H1 (cell line): Measurements from ENCODE around the gene SOBP.

Experiments used
- GTF2F1 ChIP-seq: IDR thresholded peaks from 2 replicates; pipeline ENCODE4 v1.6.1; 2012; ENCODE audit warnings: low read depth, low read length, improper control_type of control experiment, borderline replicate concordance
- JUND ChIP-seq: IDR thresholded peaks from 2 replicates; pipeline ENCODE4 v1.6.1; 2011; ENCODE audit warnings: mild to moderate bottlenecking, improper control_type of control experiment, low read length
- POLR2A ChIP-seq, 2 experiments: IDR thresholded peaks; 1 replicate in 1 of 2; 2 replicates in 1 of 2; pipeline ENCODE4 v1.6.1; 2011; ENCODE audit warnings: low read depth in 2 of 2, low read length in 2 of 2, mild to moderate bottlenecking in 2 of 2; ENCODE audit errors: control extremely low read depth in 1 of 2
- POLR2AphosphoS5 ChIP-seq: IDR thresholded peaks from 2 replicates; pipeline ENCODE4 v1.6.1; 2011; ENCODE audit warnings: low read depth, low read length
- SP1 ChIP-seq: IDR thresholded peaks from 2 replicates; pipeline ENCODE4 v1.6.1; 2011; ENCODE audit warnings: low read depth, low read length
- YY1 ChIP-seq: IDR thresholded peaks from 2 replicates; pipeline ENCODE4 v1.6.1; 2011; ENCODE audit warnings: low read depth, mild to moderate bottlenecking, low read length
- TF ChIP-seq, protein P1 (sequence below), 3 experiments: IDR thresholded peaks; 1 replicate in 2 of 3; 2 replicates in 1 of 3; pipeline versions ENCODE4 v1.5.1 to v1.6.1; 2011; ENCODE audit warnings: low read length in 3 of 3, mild to moderate bottlenecking in 3 of 3, inconsistent platforms in 2 of 3, low read depth in 1 of 3, moderate library complexity in 1 of 3; ENCODE audit not compliant: insufficient read depth in 1 of 3; ENCODE audit errors: control extremely low read depth in 1 of 3
- TF ChIP-seq, protein P2 (sequence below): IDR thresholded peaks from 2 replicates; pipeline ENCODE4 v1.6.1; 2011; ENCODE audit warnings: low read length, improper control_type of control experiment

DNA sequence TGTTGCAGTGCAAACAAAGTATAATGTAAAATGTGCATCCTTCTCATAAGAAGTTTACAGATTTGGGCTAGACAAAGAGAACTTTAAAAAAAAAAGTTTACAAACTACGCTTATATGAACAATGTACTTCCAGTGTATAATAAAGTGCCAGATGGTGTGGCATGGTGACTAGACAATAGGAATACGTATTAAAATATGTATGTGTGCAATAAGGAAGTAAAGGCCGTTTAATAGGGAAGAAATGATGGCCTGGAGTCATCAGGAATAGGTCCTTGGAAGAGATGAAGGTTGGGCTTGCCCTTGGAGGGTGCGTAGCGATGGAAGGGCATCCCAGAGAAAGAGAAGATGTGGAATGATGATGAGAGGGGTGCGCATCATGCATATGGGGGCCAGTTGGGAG, 108.2 kb downstream of the SOBP start:
- TF ChIP-seq JUND (no peak), YY1 (no peak), SP1 (no peak), POLR2A (IDR thresholded peaks at IDR 0.05; ENCODE audit: control extremely low read depth in 1 of 2, low read depth in 2 of 2, low read length in 2 of 2) (no peak), POLR2AphosphoS5 (no peak), GTF2F1 (no peak)
- TF ChIP-seq, protein P1, sequence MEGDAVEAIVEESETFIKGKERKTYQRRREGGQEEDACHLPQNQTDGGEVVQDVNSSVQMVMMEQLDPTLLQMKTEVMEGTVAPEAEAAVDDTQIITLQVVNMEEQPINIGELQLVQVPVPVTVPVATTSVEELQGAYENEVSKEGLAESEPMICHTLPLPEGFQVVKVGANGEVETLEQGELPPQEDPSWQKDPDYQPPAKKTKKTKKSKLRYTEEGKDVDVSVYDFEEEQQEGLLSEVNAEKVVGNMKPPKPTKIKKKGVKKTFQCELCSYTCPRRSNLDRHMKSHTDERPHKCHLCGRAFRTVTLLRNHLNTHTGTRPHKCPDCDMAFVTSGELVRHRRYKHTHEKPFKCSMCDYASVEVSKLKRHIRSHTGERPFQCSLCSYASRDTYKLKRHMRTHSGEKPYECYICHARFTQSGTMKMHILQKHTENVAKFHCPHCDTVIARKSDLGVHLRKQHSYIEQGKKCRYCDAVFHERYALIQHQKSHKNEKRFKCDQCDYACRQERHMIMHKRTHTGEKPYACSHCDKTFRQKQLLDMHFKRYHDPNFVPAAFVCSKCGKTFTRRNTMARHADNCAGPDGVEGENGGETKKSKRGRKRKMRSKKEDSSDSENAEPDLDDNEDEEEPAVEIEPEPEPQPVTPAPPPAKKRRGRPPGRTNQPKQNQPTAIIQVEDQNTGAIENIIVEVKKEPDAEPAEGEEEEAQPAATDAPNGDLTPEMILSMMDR (IDR thresholded peaks at IDR 0.05; ENCODE audit: control extremely low read depth in 1 of 3, insufficient read depth in 1 of 3, low read depth in 1 of 3, low read length in 3 of 3), result no peak
- TF ChIP-seq, protein P2, sequence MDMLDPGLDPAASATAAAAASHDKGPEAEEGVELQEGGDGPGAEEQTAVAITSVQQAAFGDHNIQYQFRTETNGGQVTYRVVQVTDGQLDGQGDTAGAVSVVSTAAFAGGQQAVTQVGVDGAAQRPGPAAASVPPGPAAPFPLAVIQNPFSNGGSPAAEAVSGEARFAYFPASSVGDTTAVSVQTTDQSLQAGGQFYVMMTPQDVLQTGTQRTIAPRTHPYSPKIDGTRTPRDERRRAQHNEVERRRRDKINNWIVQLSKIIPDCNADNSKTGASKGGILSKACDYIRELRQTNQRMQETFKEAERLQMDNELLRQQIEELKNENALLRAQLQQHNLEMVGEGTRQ, result no peak
